Left lung (tissue), 10 donors: ENCODE results near the gene FOLR2. TPM values are rescaled to one million over a fixed set of nuclear protein-coding genes. Genes with fewer than 3 reads are reported as not detected.

Experiments used
- ATAC-seq: fragments of 200-7000 bp; cut with Tn5 transposase; one replicate; pipeline ENCODE4 v1.9.1; 2020; ENCODE audit warnings: moderate library complexity
- DNase-seq, 4 donors: peaks; one replicate each; pipeline ENCODE4 v3.0.0-alpha.2; 2013 to 2020
- H3K27ac ChIP-seq, 2 donors: fragments of 200-600 bp; sonication (generic) in 1 of 2; one replicate each; pipeline versions ENCODE4 v1.5.0 to v1.8.0; 2020 to 2021
- H3K27me3 ChIP-seq, 2 donors: fragments of 200-600 bp; sonication (generic) in 1 of 2; one replicate each; pipeline versions ENCODE4 v1.5.0 to v1.8.0; 2020 to 2021
- H3K36me3 ChIP-seq, 2 donors: fragments of 200-600 bp; sonication (generic) in 1 of 2; one replicate each; pipeline versions ENCODE4 v1.5.0 to v1.8.0; 2020 to 2021
- H3K4me1 ChIP-seq, 2 donors: fragments of 200-600 bp; one replicate each; pipeline ENCODE4 v1.8.0; 2021
- H3K4me3 ChIP-seq, 2 donors: fragments of 200-600 bp; sonication (generic) in 1 of 2; one replicate each; pipeline versions ENCODE4 v1.5.0 to v1.8.0; 2020 to 2021; ENCODE audit warnings: mild to moderate bottlenecking in 1 of 2
- H3K9me3 ChIP-seq, 2 donors: fragments of 200-600 bp; sonication (generic) in 1 of 2; one replicate each; pipeline versions ENCODE4 v1.5.0 to v1.8.0; 2020 to 2021
- CTCF ChIP-seq, 2 donors: fragments of 200-600 bp; sonication (generic) in 1 of 2; IDR thresholded peaks; one replicate each; pipeline versions ENCODE4 v1.5.0 to v1.8.0; 2021; ENCODE audit warnings: antibody characterized with exemption in 2 of 2
- intact Hi-C, 2 donors: fragments of 100-400 bp; cut with DNase I; formaldehyde crosslinking; loops; one replicate each; pipeline versions ENCODE4 v1.11.2 to v1.14.2; 2022
- polyA plus RNA-seq, 6 donors: library from polyadenylated mRNA; unstranded; fragments of 120-200 nt; gene quantifications; one replicate each; pipeline ENCODE4 v1.2.1, GENCODE V29; 2013; ENCODE audit not compliant: insufficient read length in 6 of 6
- total RNA-seq, 2 donors: library from RNA; stranded (reverse); fragmentation: NEBNext Ultra II Directional; extraction: Animal tissue kit (Norgen Biotek cat#: 25700); gene quantifications; one replicate each; pipeline ENCODE4 v1.2.1, GENCODE V29; 2021
- donor health status: DM: no; HTN: yes; CAD: no.
- donor health status: DM: no; HTN: no; CAD: no.

Gene FOLR2
- total and polyA plus RNA-seq, 8 donors, result 14.5 to 50.2 (median 17.8) TPM

- DNase-seq (no peak), ATAC-seq (no peak)
- Histone ChIP-seq H3K36me3 (peaks cover 4 to 97% of the 10 kb centered on the region in 2 donors), H3K27ac (no peak overlapping the region), H3K27me3 (no peaks in the 10 kb centered on the region), H3K9me3 (no peaks in the 10 kb centered on the region), H3K4me1 (peaks cover 2 to 4% of the 10 kb centered on the region in 2 donors), H3K4me3 (no peak overlapping the region)
- intact Hi-C loops, result no loop called here
- TF ChIP-seq CTCF (IDR thresholded peaks at IDR 0.05), result no peak
These were observed 15.0 kb downstream of the FOLR2 start for GRCh38 chr11:72231396-72232259.

- Histone ChIP-seq H3K27me3 (no peaks in the 10 kb centered on the region), H3K27ac (no peak overlapping the region), H3K36me3 (peaks cover 4 to 99% of the 10 kb centered on the region in 2 donors), H3K9me3 (no peaks in the 10 kb centered on the region), H3K4me1 (no peaks in the 10 kb centered on the region), H3K4me3 (no peak overlapping the region)
- no peak for TF ChIP-seq CTCF (IDR thresholded peaks at IDR 0.05)
- DNase-seq, result no peak
- intact Hi-C loops, result no loop called here
- no peak for ATAC-seq
These were observed 15.9 kb downstream of the FOLR2 start for GRCh38 chr11:72232260-72233055.

- no peaks in the 10 kb centered on the region for H3K27me3 ChIP-seq
- H3K9me3 ChIP-seq, result no peaks in the 10 kb centered on the region
- no peak overlapping the region for H3K4me3 ChIP-seq
- no peak for ATAC-seq
- intact Hi-C loops, result no loop called here
- peaks cover 2 to 5% of the 10 kb centered on the region in 2 donors for H3K4me1 ChIP-seq
- peaks cover 4 to 100% of the 10 kb centered on the region in 2 donors for H3K36me3 ChIP-seq
- no peak for DNase-seq
- H3K27ac ChIP-seq, result no peak overlapping the region
- no peak for TF ChIP-seq CTCF (IDR thresholded peaks at IDR 0.05)
These were observed 16.6 kb downstream of the FOLR2 start for GRCh38 chr11:72233056-72233772.

DNA sequence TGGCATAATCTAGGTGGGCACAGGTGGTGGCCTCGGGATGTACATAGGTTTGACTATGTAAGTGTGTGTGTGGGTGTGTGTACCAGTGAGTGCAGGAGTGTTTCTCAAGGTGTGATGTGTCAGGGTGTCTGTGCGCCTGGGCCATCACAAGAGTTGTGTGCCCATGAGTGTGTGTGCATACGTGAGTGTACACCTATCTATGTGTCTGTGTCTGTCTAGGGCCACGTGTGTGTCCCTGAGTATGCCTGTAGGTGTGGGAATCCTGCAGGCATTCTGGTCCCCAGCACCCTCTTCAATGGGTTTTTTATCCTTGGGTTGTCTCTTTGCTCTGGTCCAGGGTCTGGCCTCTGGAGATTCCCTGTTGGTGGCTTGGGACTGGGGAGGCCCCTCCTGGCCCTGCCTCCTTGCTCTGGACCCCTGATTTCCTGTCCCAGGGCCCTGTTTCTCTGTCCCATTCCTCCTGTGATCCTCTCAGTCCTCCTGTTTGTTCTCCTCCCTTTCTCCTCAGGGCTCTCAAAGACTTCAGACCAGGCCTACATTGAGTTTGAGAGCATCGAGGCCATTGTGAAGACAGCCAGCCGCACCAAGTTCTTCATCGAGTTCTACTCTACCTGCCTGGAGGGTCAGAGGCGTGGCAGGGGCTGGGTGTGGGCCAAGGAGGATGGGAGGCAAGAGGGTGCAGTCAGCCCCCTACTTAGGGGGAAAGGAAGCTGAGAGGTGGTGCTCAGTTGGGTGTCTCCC is 17.3 kb downstream of the FOLR2 start:
- no peak overlapping the region for H3K27ac ChIP-seq
- peaks cover 5 to 9% of the 10 kb centered on the region in 2 donors for H3K4me1 ChIP-seq
- peaks cover 4 to 100% of the 10 kb centered on the region in 2 donors for H3K36me3 ChIP-seq
- H3K4me3 ChIP-seq, result no peak overlapping the region
- H3K9me3 ChIP-seq, result no peaks in the 10 kb centered on the region
- intact Hi-C loops, result no loop called here
- no peak for DNase-seq
- no peak for ATAC-seq
- peaks cover 0 to 3% of the 10 kb centered on the region in 2 donors for H3K27me3 ChIP-seq
- no peak for TF ChIP-seq CTCF (IDR thresholded peaks at IDR 0.05)
